ENCODE results near the gene MKLN1.

DNA sequence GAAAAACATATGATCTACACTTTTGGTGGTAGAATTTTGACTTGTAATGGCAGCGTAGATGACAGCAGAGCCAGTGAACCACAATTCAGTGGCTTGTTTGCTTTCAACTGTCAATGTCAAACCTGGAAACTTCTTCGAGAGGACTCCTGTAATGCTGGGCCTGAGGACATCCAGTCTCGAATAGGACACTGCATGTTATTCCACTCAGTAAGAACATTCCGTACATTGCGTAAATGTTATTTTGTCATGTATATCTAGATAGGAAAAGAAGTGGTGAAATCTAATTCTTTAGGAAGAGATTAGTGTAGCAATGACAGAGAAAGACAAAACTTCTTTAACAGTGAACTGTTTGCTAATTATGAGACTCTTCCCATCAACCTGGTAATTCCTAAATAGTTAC is 115.8 kb downstream of the MKLN1 start:
- no peak for TF ChIP-seq USF2 (IDR thresholded peaks at IDR 0.05)
- TF ChIP-seq, protein P1, sequence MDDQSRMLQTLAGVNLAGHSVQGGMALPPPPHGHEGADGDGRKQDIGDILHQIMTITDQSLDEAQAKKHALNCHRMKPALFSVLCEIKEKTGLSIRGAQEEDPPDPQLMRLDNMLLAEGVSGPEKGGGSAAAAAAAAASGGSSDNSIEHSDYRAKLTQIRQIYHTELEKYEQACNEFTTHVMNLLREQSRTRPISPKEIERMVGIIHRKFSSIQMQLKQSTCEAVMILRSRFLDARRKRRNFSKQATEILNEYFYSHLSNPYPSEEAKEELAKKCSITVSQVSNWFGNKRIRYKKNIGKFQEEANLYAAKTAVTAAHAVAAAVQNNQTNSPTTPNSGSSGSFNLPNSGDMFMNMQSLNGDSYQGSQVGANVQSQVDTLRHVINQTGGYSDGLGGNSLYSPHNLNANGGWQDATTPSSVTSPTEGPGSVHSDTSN (IDR thresholded peaks at IDR 0.05): no peak
- no peak for TF ChIP-seq SMC3 (IDR thresholded peaks at IDR 0.05)
- TF ChIP-seq NR3C1 (IDR thresholded peaks at IDR 0.05): no peak
- no peak for TF ChIP-seq JUNB (IDR thresholded peaks at IDR 0.05)
- TF ChIP-seq, protein P2, sequence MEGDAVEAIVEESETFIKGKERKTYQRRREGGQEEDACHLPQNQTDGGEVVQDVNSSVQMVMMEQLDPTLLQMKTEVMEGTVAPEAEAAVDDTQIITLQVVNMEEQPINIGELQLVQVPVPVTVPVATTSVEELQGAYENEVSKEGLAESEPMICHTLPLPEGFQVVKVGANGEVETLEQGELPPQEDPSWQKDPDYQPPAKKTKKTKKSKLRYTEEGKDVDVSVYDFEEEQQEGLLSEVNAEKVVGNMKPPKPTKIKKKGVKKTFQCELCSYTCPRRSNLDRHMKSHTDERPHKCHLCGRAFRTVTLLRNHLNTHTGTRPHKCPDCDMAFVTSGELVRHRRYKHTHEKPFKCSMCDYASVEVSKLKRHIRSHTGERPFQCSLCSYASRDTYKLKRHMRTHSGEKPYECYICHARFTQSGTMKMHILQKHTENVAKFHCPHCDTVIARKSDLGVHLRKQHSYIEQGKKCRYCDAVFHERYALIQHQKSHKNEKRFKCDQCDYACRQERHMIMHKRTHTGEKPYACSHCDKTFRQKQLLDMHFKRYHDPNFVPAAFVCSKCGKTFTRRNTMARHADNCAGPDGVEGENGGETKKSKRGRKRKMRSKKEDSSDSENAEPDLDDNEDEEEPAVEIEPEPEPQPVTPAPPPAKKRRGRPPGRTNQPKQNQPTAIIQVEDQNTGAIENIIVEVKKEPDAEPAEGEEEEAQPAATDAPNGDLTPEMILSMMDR (IDR thresholded peaks at IDR 0.05): no peak
